SK-N-MC (cell line): ENCODE results near the gene ARTN.
A peak's percentile ranks its signal among the peaks of the same experiment; 100 is the strongest.

Experiments used
- DNase-seq: peaks from one replicate; pipeline ENCODE4 v3.0.0-alpha.2; 2011; ENCODE audit warnings: low read depth, low spot score
- H3K27ac ChIP-seq: fragments of 200-600 bp; sonication (generic); 2 replicates; pipeline ENCODE4 v1.5.1; 2016; ENCODE audit warnings: mixed run types
- H3K36me3 ChIP-seq: fragments of 200-600 bp; sonication (generic); 2 replicates; pipeline ENCODE4 v1.6.1; 2017; ENCODE audit warnings: antibody characterized with exemption, low read length, mixed read lengths; ENCODE audit not compliant: insufficient read depth
- H3K4me3 ChIP-seq: fragments of 200-600 bp; sonication (generic); 2 replicates; pipeline ENCODE4 v1.5.1; 2016
- H3K9ac ChIP-seq: fragments of 200-600 bp; sonication (generic); 2 replicates; pipeline ENCODE4 v1.8.0; 2017; ENCODE audit warnings: mixed run types, mixed read lengths; ENCODE audit not compliant: insufficient read length
- H3K9me3 ChIP-seq: fragments of 200-600 bp; sonication (generic); 2 replicates; pipeline ENCODE4 v1.6.1; 2017; ENCODE audit warnings: low read depth, mild to moderate bottlenecking, antibody characterized with exemption, low read length, moderate library complexity, mixed read lengths
- EZH2 ChIP-seq: fragments of 200-600 bp; sonication (generic); IDR thresholded peaks from one replicate; pipeline ENCODE4 v1.6.1; 2017; ENCODE audit warnings: antibody characterized with exemption
- FOXP2 ChIP-seq: optimal IDR thresholded peaks from 2 replicates; pipeline ENCODE3; 2011; ENCODE audit warnings: mild to moderate bottlenecking, moderate library complexity; ENCODE audit not compliant: insufficient read depth; ENCODE audit errors: extremely low read length, control extremely low read depth
- POLR2AphosphoS5 ChIP-seq: IDR thresholded peaks from 2 replicates; pipeline ENCODE4 v1.6.1; 2012; ENCODE audit warnings: mild to moderate bottlenecking, low read depth, low read length, borderline replicate concordance

The ARTN gene, protein sequence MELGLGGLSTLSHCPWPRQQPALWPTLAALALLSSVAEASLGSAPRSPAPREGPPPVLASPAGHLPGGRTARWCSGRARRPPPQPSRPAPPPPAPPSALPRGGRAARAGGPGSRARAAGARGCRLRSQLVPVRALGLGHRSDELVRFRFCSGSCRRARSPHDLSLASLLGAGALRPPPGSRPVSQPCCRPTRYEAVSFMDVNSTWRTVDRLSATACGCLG

DNA sequence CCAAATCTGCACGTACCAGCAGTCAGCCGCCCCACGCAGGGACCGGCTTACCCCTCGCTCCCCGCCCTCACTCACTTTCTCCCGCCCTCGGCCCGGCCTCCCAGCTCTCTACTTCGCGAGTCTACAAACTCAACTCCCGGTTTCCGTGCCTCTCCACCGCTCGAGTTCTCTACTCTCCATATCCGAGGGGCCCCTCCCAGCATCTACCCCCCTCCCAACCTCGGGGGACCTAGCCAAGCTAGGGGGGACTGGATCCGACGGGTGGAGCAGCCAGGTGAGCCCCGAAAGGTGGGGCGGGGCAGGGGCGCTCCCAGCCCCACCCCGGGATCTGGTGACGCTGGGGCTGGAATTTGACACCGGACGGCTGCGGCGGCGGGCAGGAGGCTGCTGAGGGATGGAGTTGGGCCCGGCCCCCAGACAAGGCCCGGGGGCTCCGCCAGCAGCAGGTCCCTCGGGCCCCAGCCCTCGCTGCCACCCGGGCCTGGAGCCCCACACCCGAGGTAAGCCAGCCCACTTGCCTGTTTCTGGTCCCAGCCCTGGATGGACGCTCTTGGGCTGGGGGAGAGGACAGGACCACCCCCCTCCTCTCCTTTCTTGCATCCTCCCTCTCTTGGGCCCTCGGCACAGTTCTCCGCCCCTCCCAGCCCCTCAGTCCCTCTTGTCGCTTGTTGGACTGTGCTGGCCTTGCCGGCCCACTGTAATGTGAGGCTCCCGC is at the start of gene ARTN:
TSS of gene ARTN (plus strand) at position 416 of the 715 bp plus-strand sequence. CDS start 1,856 bp downstream, outside the sequence.
- DNase-seq, result no peak
- H3K9ac ChIP-seq, result peak within 1 kb of the TSS; percentile 73
- H3K9me3 ChIP-seq, result no peaks in the 10 kb centered on the region
- no peak; the same call in none of the 2 replicates for TF ChIP-seq POLR2AphosphoS5
- no peak for TF ChIP-seq FOXP2
- no peak for TF ChIP-seq EZH2
- H3K27ac ChIP-seq, result peak within 1 kb of the TSS; percentile 32
- peak within 1 kb of the TSS; percentile 80 for H3K4me3 ChIP-seq
- peaks cover 8% of the 10 kb centered on the region for H3K36me3 ChIP-seq

DNA sequence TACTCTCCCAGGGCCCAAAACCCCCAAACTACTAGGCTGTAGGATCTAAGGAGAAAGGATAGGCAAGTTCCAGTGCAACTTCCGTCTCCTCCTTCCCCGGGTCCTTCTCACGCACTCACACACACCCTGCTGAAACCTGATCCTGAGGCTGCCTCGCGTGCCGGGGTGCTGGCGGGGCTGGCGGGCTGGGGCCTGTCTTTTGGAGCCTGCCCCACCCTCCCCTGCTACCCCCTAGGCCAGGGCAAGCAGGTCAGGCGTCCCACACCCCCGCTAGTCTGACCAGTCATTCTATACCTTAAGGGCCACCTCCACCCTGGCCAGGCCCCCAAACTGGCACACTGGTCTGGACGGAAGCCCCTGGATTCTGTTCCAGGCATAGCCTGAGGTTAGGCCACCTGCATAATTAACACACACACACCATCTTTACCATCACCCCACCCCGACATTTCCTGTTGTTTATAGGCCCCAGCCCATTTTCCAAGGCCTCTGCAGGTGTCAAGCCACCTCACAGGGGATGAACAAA is 48.3 kb upstream of the ARTN start:
- Histone ChIP-seq H3K27ac (no peak overlapping the region), H3K9me3 (no peaks in the 10 kb centered on the region), H3K9ac (no peak overlapping the region), H3K36me3 (no peaks in the 10 kb centered on the region), H3K4me3 (no peak overlapping the region)
- no peak for TF ChIP-seq POLR2AphosphoS5
- no peak for TF ChIP-seq EZH2
- TF ChIP-seq FOXP2, result no peak
- DNase-seq, result no peak

DNA sequence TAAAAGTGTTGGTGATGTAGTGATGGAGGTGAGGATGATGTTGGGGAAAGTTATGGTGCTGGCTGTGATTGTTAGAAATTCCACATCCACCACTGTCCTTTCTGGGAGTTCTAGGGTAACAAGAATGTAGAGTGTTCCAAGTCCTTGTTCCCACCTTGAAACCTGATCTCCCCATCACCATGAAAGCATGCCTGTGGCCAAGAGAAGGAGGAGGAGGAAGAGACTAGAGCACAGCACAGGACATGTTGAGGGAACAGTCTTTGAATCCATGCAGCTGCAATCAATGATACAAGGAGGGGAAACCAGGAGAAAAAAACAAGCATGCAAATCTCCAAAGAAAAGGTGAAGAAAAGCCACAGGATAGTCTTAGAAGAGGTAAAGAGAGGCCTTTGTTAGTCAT is 45.9 kb upstream of the ARTN start:
- no peak overlapping the region for H3K27ac ChIP-seq
- TF ChIP-seq FOXP2, result no peak
- no peak for TF ChIP-seq EZH2

DNA sequence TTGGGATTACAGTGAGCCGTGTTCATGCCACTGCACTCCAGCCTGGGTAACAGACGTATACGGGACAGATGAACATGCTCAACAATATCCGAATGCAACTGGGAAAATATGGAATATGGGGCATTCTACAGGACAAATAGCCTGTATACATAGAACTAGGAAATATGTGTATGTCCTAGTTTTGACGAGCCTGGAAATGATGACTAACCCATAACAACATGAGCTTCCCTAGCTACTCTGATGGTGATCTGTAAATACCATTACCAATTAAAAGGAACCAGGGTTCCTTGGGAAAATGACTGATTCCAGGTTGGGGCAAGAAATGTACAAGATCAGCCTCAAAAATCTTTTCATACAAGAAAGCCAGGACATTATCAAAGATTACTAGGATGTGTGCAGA is 42.8 kb upstream of the ARTN start:
- Histone ChIP-seq H3K4me3 (no peak overlapping the region), H3K9me3 (no peaks in the 10 kb centered on the region), H3K9ac (no peak overlapping the region), H3K36me3 (peaks cover 8% of the 10 kb centered on the region; the same call in 1 of the 2 replicates), H3K27ac (no peak overlapping the region)
- no peak for TF ChIP-seq EZH2
- DNase-seq, result no peak

More for the DNA sequence above, 45.9 kb upstream of the ARTN start:
- H3K9ac ChIP-seq, result no peak overlapping the region
- no peaks in the 10 kb centered on the region for H3K36me3 ChIP-seq
- H3K9me3 ChIP-seq, result no peaks in the 10 kb centered on the region
- no peak for DNase-seq
- H3K4me3 ChIP-seq, result no peak overlapping the region

DNA sequence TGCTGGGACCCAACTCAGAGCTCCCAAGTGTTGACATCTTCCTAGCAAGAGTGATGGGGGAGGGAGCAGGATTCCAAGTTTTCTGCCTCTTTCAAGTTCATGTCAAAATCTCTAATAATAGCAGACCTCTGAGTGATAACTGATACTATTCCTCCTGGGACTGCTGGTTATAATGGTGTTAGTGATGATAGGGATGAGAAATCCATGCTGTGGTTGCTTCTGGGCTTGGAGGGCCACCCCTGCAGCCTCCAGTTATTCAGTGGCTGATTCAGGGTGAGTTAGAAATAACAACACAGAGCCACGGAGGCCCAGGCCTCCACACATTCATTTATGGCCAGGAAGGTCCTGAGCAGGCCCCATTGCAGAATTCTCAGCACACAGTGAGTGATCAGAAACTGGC is 40.6 kb upstream of the ARTN start:
- no peak overlapping the region for H3K4me3 ChIP-seq
- H3K36me3 ChIP-seq, result peaks cover 8% of the 10 kb centered on the region; the same call in 1 of the 2 replicates
- no peak overlapping the region for H3K27ac ChIP-seq
- H3K9ac ChIP-seq, result no peak overlapping the region
- no peaks in the 10 kb centered on the region for H3K9me3 ChIP-seq
- DNase-seq, result no peak
- TF ChIP-seq FOXP2, result no peak
- TF ChIP-seq POLR2AphosphoS5, result no peak
- no peak for TF ChIP-seq EZH2

DNA sequence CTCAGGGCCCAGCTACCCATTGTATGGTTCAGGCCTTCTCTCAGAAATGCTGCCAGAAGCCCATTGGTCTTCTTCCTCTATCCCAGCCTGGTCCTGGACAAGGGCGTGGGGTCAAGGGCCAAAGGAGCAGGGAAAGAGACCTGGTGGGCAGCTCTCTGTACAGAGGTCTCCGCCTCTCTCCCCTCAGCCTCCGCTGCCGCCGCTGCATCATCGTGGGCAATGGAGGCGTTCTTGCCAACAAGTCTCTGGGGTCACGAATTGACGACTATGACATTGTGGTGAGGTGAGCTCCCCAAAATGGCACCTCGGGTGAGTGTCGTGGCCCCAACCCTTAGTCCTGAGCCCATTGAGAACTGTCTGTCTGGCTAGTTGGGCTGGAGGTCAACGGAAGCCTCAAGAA is 34.6 kb upstream of the ARTN start:
- Histone ChIP-seq H3K27ac (no peak overlapping the region), H3K9ac (no peak overlapping the region), H3K36me3 (peaks cover 14% of the 10 kb centered on the region; the same call in 1 of the 2 replicates), H3K9me3 (no peaks in the 10 kb centered on the region), H3K4me3 (no peak overlapping the region)
- TF ChIP-seq FOXP2 (no peak), EZH2 (no peak), POLR2AphosphoS5 (no peak)
- no peak for DNase-seq

DNA sequence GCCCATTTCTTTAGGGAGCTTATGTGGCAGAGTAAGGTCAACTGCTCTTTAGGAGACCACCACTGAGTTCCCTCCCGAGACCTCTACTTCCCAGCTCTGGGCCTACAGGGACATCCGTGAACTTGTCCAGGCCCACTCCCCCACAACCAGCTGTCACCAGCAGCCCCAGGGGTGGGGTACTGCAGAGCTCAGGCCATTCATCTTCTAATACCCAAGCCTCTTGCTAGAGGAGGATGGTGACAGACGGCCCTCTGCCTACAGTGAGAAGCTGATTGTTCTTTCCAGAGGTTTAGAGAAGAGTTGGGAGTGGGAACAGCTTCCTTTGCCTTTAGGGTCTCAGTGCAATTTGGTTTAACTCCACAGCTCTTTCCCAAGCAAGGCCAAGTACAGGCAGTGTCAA is 33.2 kb upstream of the ARTN start:
- Histone ChIP-seq H3K9me3 (no peaks in the 10 kb centered on the region), H3K27ac (no peak overlapping the region), H3K36me3 (peaks cover 10% of the 10 kb centered on the region; the same call in 1 of the 2 replicates), H3K9ac (no peak overlapping the region), H3K4me3 (no peak overlapping the region)
- no peak for DNase-seq
- TF ChIP-seq POLR2AphosphoS5 (no peak), EZH2 (no peak), FOXP2 (no peak)

DNA sequence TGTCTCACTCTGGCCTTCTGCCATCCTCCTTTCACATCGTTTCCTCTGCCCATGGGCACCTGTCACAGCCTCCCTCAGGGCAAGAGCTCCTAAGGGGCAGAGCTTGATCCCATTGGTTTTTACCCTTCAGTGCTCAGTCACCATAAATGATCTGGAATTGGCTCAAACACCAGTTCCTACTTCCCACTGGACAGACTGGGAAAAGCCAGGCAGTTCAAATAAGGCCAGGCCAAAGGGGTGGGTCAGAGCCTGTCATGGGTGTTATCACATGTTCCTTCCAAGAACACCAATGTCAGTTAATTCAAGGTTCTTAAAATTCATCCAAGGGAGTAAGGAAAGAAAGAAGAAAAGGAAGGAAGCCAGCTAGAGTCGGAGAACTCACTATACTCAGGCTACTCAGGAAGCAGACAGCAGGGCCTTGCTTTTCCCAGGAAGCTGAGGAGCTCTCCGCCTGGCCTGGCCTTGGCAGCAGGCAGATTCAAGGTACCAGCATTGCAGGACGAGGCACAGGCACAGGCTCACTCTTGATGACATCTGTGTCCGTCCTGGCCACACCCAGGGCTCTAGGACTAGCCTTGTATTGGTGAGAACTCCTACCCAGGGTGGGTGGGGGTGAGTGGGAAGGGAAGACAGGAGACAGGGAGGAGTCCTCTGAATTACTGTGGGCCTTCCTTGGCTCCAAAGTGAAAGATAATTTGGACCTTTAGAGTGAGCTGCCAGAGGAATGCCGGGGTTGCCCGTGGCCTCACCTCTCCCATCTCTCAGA is 32.2 kb upstream of the ARTN start:
- Histone ChIP-seq H3K36me3 (peaks cover 6% of the 10 kb centered on the region; the same call in 1 of the 2 replicates), H3K27ac (no peak overlapping the region), H3K9me3 (no peaks in the 10 kb centered on the region), H3K9ac (no peak overlapping the region), H3K4me3 (no peak overlapping the region)
- TF ChIP-seq EZH2 (no peak), FOXP2 (no peak), POLR2AphosphoS5 (no peak)
- no peak for DNase-seq
